Cardiac muscle cell (in vitro differentiated cells and primary cell): Measurements from ENCODE around the gene DCUN1D2. TPM values are rescaled to one million over a fixed set of nuclear protein-coding genes. Genes with fewer than 3 reads are reported as not detected.

Experiments used
- DNase-seq, 2 donors: peaks; one replicate each; pipeline versions ENCODE4 v3.0.0 to v3.0.0-alpha.2; 2010 to 2017; ENCODE audit warnings: low read depth in 1 of 2, low spot score in 1 of 2
- H3K27ac ChIP-seq: fragments of 200-600 bp; sonication (generic); 2 replicates; pipeline ENCODE4 v1.5.1; 2016
- H3K27me3 ChIP-seq: fragments of 200-600 bp; sonication (generic); 2 replicates; pipeline ENCODE4 v1.6.0; 2016; ENCODE audit warnings: control low read depth
- H3K36me3 ChIP-seq: fragments of 200-600 bp; sonication (generic); 2 replicates; pipeline ENCODE4 v1.5.1; 2016; ENCODE audit warnings: control low read depth
- H3K4me1 ChIP-seq: fragments of 200-600 bp; sonication (generic); 2 replicates; pipeline ENCODE4 v1.8.1; 2017; ENCODE audit warnings: low read depth, mild to moderate bottlenecking, mixed run types
- H3K4me3 ChIP-seq: fragments of 200-600 bp; sonication (generic); 2 replicates; pipeline ENCODE4 v1.5.1; 2016; ENCODE audit warnings: mild to moderate bottlenecking
- H3K9me3 ChIP-seq: fragments of 200-600 bp; sonication (generic); 2 replicates; pipeline ENCODE4 v1.5.1; 2017; ENCODE audit warnings: low read depth, mild to moderate bottlenecking, control low read depth
- CTCF ChIP-seq: IDR thresholded peaks from 2 replicates; pipeline ENCODE4 v1.5.1; 2012; ENCODE audit warnings: low read depth, mild to moderate bottlenecking, low read length
- polyA plus RNA-seq: library from polyadenylated mRNA; unstranded; fragments of >200 nt; fragmentation: Nextera tagmentation; extraction: Ambion mirVana; gene quantifications from 2 replicates; pipeline ENCODE4 v1.2.1, GENCODE V29; 2016
- total RNA-seq: library from RNA; depleted of rRNA; stranded (reverse); fragments of >200 nt; gene quantifications from 2 replicates; pipeline ENCODE4 v1.2.3, GENCODE V29; 2016

DCUN1D2 gene
- total and polyA plus RNA-seq, 2 experiments from 2014 or later = 23.7 to 32.4 TPM

DNA sequence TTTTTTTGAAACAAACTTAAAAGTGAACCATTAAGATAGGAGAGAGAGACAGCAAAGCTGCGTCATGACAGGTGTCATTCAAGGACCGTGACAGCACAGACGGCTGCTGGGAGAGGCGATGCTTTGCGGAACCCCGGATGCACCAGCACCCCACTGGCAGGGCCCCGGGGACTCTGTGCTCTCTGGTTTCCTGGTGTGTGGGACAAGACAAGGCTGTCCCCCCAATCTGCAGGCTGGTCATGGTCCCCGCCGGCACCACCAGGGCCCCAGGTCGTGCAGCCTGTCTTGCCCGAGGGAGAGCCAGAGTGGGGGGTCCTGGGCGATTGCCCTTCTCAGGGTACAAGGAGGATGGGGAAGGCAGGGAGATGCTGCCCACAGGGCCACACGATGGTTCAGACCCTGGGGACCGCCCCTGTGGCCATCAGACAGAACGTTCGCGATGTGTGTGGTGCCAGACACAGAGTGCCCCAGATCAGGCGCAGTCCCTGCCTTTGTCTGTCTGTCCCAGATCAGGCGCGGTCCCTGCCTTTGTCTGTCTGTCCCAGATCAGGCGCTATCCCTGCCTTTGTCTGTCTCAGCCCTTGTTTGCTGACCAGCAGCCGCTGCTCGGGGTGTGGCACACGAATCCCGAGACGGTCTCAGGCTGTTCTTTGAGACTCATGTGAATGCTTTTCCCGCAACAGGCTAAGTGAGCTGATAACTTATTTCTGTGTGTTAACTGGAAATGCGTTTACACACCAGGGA is 73.3 kb downstream of the DCUN1D2 start:
- TF ChIP-seq CTCF = no peak
- Histone ChIP-seq H3K27me3 (no peaks in the 10 kb centered on the region), H3K36me3 (no peaks in the 10 kb centered on the region), H3K27ac (peak overlapping the region; percentile 0), H3K4me3 (no peak overlapping the region), H3K9me3 (no peaks in the 10 kb centered on the region), H3K4me1 (no peaks in the 10 kb centered on the region)
- DNase-seq = no peak

- no peaks in the 10 kb centered on the region for H3K27me3 ChIP-seq
- no peak for DNase-seq
- H3K9me3 ChIP-seq = no peaks in the 10 kb centered on the region
- H3K36me3 ChIP-seq = no peaks in the 10 kb centered on the region
- no peaks in the 10 kb centered on the region for H3K4me1 ChIP-seq
- H3K4me3 ChIP-seq = no peak overlapping the region
- no peak for TF ChIP-seq CTCF
- H3K27ac ChIP-seq = no peak overlapping the region
Measured at GRCh38 chr13:113415825-113416224, 74.7 kb downstream of the DCUN1D2 start.

DNA sequence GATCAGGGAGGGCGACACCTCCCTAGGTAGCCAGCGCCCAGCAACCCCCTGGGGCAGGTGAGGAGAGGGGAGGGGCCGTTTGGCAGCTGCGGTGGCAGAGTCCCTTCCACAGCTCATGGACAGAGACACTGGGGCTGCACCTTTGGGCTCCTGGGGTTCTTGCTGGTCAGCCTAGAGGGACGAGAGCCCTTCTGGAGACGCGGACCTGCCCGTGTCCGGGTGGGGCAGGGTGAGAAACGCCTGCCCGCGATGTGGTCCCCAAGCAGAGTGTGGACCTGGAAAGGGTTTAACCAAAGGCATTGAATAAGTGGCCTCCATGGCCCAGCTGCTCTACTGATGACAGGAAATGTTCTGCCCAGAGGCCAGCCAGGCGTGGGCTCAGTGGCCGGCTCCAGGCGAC is 75.5 kb downstream of the DCUN1D2 start:
- Histone ChIP-seq H3K27ac (no peak overlapping the region), H3K9me3 (no peaks in the 10 kb centered on the region), H3K4me1 (no peaks in the 10 kb centered on the region), H3K4me3 (no peak overlapping the region), H3K27me3 (no peaks in the 10 kb centered on the region), H3K36me3 (no peaks in the 10 kb centered on the region)
- no peak for TF ChIP-seq CTCF
- no peak for DNase-seq

- Histone ChIP-seq H3K4me3 (no peak overlapping the region), H3K9me3 (no peaks in the 10 kb centered on the region), H3K36me3 (no peaks in the 10 kb centered on the region), H3K27ac (no peak overlapping the region), H3K27me3 (no peaks in the 10 kb centered on the region), H3K4me1 (no peaks in the 10 kb centered on the region)
- no peak for TF ChIP-seq CTCF
- no peak for DNase-seq
Measured at GRCh38 chr13:113414335-113414734, 76.2 kb downstream of the DCUN1D2 start.

- no peak overlapping the region for H3K27ac ChIP-seq
- H3K4me1 ChIP-seq = no peaks in the 10 kb centered on the region
- no peaks in the 10 kb centered on the region for H3K9me3 ChIP-seq
- TF ChIP-seq CTCF = no peak
- H3K36me3 ChIP-seq = no peaks in the 10 kb centered on the region
- no peak for DNase-seq
- no peaks in the 10 kb centered on the region for H3K27me3 ChIP-seq
- no peak overlapping the region for H3K4me3 ChIP-seq
Measured at GRCh38 chr13:113413898-113414282, 76.6 kb downstream of the DCUN1D2 start.
